ENCODE data around the gene GABRA6.
"Not testable (repeated sequence)": the region's sequence is repeated elsewhere in the genome, so short reads cannot be mapped to it uniquely, and the experiment has no call there.

Gene GABRA6

GRCh38 chr5:161685461-161685860, at the start of gene GABRA6:
Gene GABRA6 (plus strand): TSS chr5:161685721. CDS start chr5:161685990, 269 bp downstream.
- TF ChIP-seq, protein P1, sequence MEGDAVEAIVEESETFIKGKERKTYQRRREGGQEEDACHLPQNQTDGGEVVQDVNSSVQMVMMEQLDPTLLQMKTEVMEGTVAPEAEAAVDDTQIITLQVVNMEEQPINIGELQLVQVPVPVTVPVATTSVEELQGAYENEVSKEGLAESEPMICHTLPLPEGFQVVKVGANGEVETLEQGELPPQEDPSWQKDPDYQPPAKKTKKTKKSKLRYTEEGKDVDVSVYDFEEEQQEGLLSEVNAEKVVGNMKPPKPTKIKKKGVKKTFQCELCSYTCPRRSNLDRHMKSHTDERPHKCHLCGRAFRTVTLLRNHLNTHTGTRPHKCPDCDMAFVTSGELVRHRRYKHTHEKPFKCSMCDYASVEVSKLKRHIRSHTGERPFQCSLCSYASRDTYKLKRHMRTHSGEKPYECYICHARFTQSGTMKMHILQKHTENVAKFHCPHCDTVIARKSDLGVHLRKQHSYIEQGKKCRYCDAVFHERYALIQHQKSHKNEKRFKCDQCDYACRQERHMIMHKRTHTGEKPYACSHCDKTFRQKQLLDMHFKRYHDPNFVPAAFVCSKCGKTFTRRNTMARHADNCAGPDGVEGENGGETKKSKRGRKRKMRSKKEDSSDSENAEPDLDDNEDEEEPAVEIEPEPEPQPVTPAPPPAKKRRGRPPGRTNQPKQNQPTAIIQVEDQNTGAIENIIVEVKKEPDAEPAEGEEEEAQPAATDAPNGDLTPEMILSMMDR (IDR thresholded peaks at IDR 0.05; ENCODE audit: control insufficient read depth, insufficient read depth, low read depth, low read length, missing control alignments), result no peak
- no peak for DNase-seq (ENCODE audit: low read depth)

DNA sequence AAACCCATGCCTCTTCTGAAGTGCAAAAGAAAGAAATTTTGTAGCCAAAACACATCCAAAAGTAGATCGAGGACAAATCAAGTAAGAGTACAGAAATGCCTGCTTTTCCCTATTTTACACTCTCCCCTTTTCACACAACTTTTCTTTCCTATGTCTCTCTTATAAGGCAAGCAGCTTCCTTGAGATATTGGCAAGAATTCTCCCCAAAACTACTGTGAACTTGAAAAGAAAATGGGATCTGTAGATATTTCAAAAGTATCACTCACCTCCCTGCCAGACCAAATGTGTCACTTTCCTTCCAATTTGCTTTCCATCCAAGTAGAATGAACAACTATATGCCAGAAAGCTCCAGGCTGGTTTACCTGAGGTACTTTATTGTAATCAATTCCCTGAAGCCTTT, 47.9 kb upstream of the GABRA6 start:
- DNase-seq (ENCODE audit: low read depth), result no peak
- no peak overlapping the region for H3K4me3 ChIP-seq (ENCODE audit: control insufficient read depth, low read depth, low read length)
- TF ChIP-seq, protein P1 (IDR thresholded peaks at IDR 0.05; ENCODE audit: control insufficient read depth, insufficient read depth, low read depth, low read length, missing control alignments), result no peak

More at GRCh38 chr5:161685461-161685860, at the start of gene GABRA6:
- no peak within 1 kb of the TSS for H3K4me3 ChIP-seq (ENCODE audit: control insufficient read depth, low read depth, low read length)

GRCh38 chr5:161641444-161641843, 44.1 kb upstream of the GABRA6 start:
- TF ChIP-seq, protein P1 (IDR thresholded peaks at IDR 0.05; ENCODE audit: control insufficient read depth, insufficient read depth, low read depth, low read length, missing control alignments), result no peak
- no peak overlapping the region for H3K4me3 ChIP-seq (ENCODE audit: control insufficient read depth, low read depth, low read length)
- DNase-seq (ENCODE audit: low read depth), result no peak

GRCh38 chr5:161645264-161645663, 40.3 kb upstream of the GABRA6 start:
- no peak overlapping the region for H3K4me3 ChIP-seq (ENCODE audit: control insufficient read depth, low read depth, low read length)
- TF ChIP-seq, protein P1 (IDR thresholded peaks at IDR 0.05; ENCODE audit: control insufficient read depth, insufficient read depth, low read depth, low read length, missing control alignments), result no peak
- DNase-seq (ENCODE audit: low read depth), result no peak

DNA sequence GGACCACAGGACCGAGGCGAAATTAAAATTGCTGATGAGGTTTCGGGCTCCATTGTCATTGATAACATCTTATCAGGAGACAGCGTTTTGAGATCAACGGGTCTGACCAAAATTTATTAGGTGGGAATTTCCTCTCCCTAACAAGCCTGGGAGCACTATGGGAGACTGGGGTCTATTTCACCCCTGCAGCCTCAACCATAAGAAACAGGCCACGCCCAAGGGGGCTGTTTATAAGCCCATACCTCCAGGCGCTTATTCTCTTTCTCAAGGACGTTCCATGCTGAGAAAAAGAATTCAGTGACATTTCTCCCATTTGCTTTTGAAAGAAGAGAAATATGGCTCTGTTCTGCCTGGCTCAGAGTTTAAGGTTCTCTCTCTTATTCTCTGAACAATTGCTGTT, 33.6 kb upstream of the GABRA6 start:
- DNase-seq (ENCODE audit: low read depth); H3K4me3 ChIP-seq (ENCODE audit: control insufficient read depth, low read depth, low read length): not testable (repeated sequence)

GRCh38 chr5:161660806-161661205, 24.7 kb upstream of the GABRA6 start:
- TF ChIP-seq, protein P1 (IDR thresholded peaks at IDR 0.05; ENCODE audit: control insufficient read depth, insufficient read depth, low read depth, low read length, missing control alignments), result no peak
- DNase-seq (ENCODE audit: low read depth), result no peak
- H3K4me3 ChIP-seq (ENCODE audit: control insufficient read depth, low read depth, low read length), result no peak overlapping the region

DNA sequence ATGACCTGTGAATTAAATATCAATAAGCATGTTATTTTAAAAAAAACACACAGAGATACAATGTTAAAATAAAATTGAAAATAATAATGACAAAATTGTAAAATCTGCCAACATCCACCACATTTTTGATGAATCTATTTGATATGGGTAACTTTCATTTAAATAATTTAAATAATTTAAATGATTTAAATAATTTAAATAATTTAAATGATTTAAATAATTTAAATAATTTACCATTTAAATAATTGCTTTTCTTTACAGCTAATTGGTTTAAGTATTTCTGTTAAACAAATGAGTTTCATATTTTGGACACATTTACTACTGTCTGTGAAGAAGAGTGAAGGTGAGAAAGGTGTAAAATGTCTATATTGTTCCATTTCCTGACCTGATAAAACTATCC, 22.1 kb upstream of the GABRA6 start:
- H3K4me3 ChIP-seq (ENCODE audit: control insufficient read depth, low read depth, low read length), result no peak overlapping the region
- TF ChIP-seq, protein P1 (IDR thresholded peaks at IDR 0.05; ENCODE audit: control insufficient read depth, insufficient read depth, low read depth, low read length, missing control alignments), result no peak
- DNase-seq (ENCODE audit: low read depth), result no peak

Data from AG09309 (cell line).